ENCODE results near the gene FMN1.

GRCh38 chr15:33100314-33100713, 94.2 kb downstream of the FMN1 start:
- no peak for TF ChIP-seq POLR2A (IDR thresholded peaks at IDR 0.05; ENCODE audit: low read depth, low read length)
- no peak for TF ChIP-seq POLR2AphosphoS5 (IDR thresholded peaks at IDR 0.05; ENCODE audit: low read depth, low read length)

All from GM12892 (cell line).